Subcutaneous adipose tissue (tissue), 4 donors: ENCODE measurements around the gene BMP10. TPM values are rescaled to one million over a fixed set of nuclear protein-coding genes. Genes with fewer than 3 reads are reported as not detected.

ENCODE experiments used
- CTCF ChIP-seq: fragments of 450-650 bp; IDR thresholded peaks from one replicate; pipeline ENCODE4 v1.5.1; 2016; ENCODE audit warnings: low read depth, mild to moderate bottlenecking, control low read depth, antibody characterized with exemption, moderate library complexity
- total RNA-seq, 4 donors: library from RNA; depleted of rRNA; stranded (reverse); fragments of >200 nt; gene quantifications; one replicate each; pipeline ENCODE4 v1.1.0, GENCODE V29; 2016

Gene BMP10
- total RNA-seq, 4 donors from 2014 or later = not detected

- TF ChIP-seq CTCF = no peak
Measured at GRCh38 chr2:68819556-68819955, 51.6 kb downstream of the BMP10 start.

GRCh38 chr2:68817306-68817705, 53.9 kb downstream of the BMP10 start:
- no peak for TF ChIP-seq CTCF

Other genes with a start within 250 kb of the BMP10 start
- gene PROKR1, start 227.8 kb downstream of the BMP10 start, total RNA-seq = under 1 TPM; under 0.01 to 0.65 (median 0.20) TPM
- 10 to 100 TPM in 3 of 4 donors, 1 to 10 TPM in 1; 7.3 to 29.7 (median 14.3) TPM for gene ARHGAP25, start 136.6 kb downstream of the BMP10 start, total RNA-seq
- gene GKN2, start 81.5 kb upstream of the BMP10 start, total RNA-seq = not detected
- not detected for gene GKN1, start 103.2 kb upstream of the BMP10 start, total RNA-seq
- gene ANTXR1, start 141.8 kb upstream of the BMP10 start, total RNA-seq = 10 to 100 TPM; 45.4 to 88.7 (median 67.0) TPM